H1 (cell line): ENCODE results near the gene STX8. TPM values are rescaled to one million over a fixed set of nuclear protein-coding genes. Genes with fewer than 3 reads are reported as not detected.

Source experiments
- ATF2 ChIP-seq: IDR thresholded peaks from 2 replicates; pipeline ENCODE4 v1.6.1; 2012; ENCODE audit warnings: low read length, inconsistent platforms
- GTF2F1 ChIP-seq: IDR thresholded peaks from 2 replicates; pipeline ENCODE4 v1.6.1; 2012; ENCODE audit warnings: low read depth, low read length, improper control_type of control experiment, borderline replicate concordance
- RBBP5 ChIP-seq: IDR thresholded peaks from 2 replicates; pipeline ENCODE4 v1.7.1; 2012; ENCODE audit warnings: low read depth, mild to moderate bottlenecking, inconsistent platforms, low read length, moderate library complexity, borderline replicate concordance
- RNF2 ChIP-seq: fragments of 200-900, 300-1000 bp; sonication (generic); IDR thresholded peaks from 2 replicates; pipeline ENCODE4 v1.7.1; 2016; ENCODE audit warnings: borderline replicate concordance, low read depth, mild to moderate bottlenecking, antibody characterized with exemption, low read length; ENCODE audit not compliant: poor library complexity, severe bottlenecking; ENCODE audit errors: missing control alignments
- RXRA ChIP-seq: IDR thresholded peaks from 2 replicates; pipeline ENCODE4 v1.6.1; 2011; ENCODE audit warnings: low read depth, mild to moderate bottlenecking, low read length, moderate library complexity; ENCODE audit not compliant: insufficient read depth
- SUZ12 ChIP-seq: fragments of 200-600 bp; sonication (generic); IDR thresholded peaks from 2 replicates; pipeline ENCODE4 v1.6.1; 2012; ENCODE audit warnings: mild to moderate bottlenecking, inconsistent platforms, low read length, moderate library complexity, mixed read lengths
- TCF12 ChIP-seq: IDR thresholded peaks from 2 replicates; pipeline ENCODE4 v1.6.1; 2011; ENCODE audit warnings: low read depth, mild to moderate bottlenecking, low read length
- polyA plus RNA-seq, 7 experiments: library from polyadenylated mRNA; depleted of rRNA in 3 of 7; stranded (reverse) in 5 of 7; unstranded in 2 of 7; fragments of >200 nt in 5 of 7; fragments of 200-250 nt in 2 of 7; gene quantifications; 1 replicate in 5 of 7; 2 replicates in 1 of 7; 4 replicates in 1 of 7; pipeline versions ENCODE4 v1.2.1 to v1.2.3, GENCODE V29; 2011 to 2013; ENCODE audit warnings: missing spikeins in 2 of 7, mixed read lengths in 2 of 7
- total RNA-seq: library from RNA; stranded (reverse); fragmentation: NEBNext Ultra II Directional; extraction: Animal tissue kit (Norgen Biotek cat#: 25700); gene quantifications from 2 replicates; pipeline ENCODE4 v1.2.1, GENCODE V29; 2021
- TF ChIP-seq, protein P1 (sequence below): fragments of 300-600 bp; sonication (generic); IDR thresholded peaks from 2 replicates; pipeline ENCODE4 v1.7.1; 2012; ENCODE audit warnings: low read length, moderate library complexity, mild to moderate bottlenecking, inconsistent platforms; ENCODE audit not compliant: insufficient replicate concordance

Gene STX8
- total and polyA plus RNA-seq, 2 of the 8 experiments (the other 6 are each of a cell fraction or from before 2014, with no cell fraction given) = 22.8 to 42.5 TPM

GRCh38 chr17:9346296-9346926 is 229.2 kb downstream of the STX8 start (continued):
- TF ChIP-seq, protein P1, sequence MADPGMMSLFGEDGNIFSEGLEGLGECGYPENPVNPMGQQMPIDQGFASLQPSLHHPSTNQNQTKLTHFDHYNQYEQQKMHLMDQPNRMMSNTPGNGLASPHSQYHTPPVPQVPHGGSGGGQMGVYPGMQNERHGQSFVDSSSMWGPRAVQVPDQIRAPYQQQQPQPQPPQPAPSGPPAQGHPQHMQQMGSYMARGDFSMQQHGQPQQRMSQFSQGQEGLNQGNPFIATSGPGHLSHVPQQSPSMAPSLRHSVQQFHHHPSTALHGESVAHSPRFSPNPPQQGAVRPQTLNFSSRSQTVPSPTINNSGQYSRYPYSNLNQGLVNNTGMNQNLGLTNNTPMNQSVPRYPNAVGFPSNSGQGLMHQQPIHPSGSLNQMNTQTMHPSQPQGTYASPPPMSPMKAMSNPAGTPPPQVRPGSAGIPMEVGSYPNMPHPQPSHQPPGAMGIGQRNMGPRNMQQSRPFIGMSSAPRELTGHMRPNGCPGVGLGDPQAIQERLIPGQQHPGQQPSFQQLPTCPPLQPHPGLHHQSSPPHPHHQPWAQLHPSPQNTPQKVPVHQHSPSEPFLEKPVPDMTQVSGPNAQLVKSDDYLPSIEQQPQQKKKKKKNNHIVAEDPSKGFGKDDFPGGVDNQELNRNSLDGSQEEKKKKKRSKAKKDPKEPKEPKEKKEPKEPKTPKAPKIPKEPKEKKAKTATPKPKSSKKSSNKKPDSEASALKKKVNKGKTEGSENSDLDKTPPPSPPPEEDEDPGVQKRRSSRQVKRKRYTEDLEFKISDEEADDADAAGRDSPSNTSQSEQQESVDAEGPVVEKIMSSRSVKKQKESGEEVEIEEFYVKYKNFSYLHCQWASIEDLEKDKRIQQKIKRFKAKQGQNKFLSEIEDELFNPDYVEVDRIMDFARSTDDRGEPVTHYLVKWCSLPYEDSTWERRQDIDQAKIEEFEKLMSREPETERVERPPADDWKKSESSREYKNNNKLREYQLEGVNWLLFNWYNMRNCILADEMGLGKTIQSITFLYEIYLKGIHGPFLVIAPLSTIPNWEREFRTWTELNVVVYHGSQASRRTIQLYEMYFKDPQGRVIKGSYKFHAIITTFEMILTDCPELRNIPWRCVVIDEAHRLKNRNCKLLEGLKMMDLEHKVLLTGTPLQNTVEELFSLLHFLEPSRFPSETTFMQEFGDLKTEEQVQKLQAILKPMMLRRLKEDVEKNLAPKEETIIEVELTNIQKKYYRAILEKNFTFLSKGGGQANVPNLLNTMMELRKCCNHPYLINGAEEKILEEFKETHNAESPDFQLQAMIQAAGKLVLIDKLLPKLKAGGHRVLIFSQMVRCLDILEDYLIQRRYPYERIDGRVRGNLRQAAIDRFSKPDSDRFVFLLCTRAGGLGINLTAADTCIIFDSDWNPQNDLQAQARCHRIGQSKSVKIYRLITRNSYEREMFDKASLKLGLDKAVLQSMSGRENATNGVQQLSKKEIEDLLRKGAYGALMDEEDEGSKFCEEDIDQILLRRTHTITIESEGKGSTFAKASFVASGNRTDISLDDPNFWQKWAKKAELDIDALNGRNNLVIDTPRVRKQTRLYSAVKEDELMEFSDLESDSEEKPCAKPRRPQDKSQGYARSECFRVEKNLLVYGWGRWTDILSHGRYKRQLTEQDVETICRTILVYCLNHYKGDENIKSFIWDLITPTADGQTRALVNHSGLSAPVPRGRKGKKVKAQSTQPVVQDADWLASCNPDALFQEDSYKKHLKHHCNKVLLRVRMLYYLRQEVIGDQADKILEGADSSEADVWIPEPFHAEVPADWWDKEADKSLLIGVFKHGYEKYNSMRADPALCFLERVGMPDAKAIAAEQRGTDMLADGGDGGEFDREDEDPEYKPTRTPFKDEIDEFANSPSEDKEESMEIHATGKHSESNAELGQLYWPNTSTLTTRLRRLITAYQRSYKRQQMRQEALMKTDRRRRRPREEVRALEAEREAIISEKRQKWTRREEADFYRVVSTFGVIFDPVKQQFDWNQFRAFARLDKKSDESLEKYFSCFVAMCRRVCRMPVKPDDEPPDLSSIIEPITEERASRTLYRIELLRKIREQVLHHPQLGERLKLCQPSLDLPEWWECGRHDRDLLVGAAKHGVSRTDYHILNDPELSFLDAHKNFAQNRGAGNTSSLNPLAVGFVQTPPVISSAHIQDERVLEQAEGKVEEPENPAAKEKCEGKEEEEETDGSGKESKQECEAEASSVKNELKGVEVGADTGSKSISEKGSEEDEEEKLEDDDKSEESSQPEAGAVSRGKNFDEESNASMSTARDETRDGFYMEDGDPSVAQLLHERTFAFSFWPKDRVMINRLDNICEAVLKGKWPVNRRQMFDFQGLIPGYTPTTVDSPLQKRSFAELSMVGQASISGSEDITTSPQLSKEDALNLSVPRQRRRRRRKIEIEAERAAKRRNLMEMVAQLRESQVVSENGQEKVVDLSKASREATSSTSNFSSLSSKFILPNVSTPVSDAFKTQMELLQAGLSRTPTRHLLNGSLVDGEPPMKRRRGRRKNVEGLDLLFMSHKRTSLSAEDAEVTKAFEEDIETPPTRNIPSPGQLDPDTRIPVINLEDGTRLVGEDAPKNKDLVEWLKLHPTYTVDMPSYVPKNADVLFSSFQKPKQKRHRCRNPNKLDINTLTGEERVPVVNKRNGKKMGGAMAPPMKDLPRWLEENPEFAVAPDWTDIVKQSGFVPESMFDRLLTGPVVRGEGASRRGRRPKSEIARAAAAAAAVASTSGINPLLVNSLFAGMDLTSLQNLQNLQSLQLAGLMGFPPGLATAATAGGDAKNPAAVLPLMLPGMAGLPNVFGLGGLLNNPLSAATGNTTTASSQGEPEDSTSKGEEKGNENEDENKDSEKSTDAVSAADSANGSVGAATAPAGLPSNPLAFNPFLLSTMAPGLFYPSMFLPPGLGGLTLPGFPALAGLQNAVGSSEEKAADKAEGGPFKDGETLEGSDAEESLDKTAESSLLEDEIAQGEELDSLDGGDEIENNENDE = no peak
- TF ChIP-seq TCF12 (no peak), RNF2 (no peak), RXRA (no peak), SUZ12 (no peak), RBBP5 (no peak), ATF2 (no peak), GTF2F1 (no peak)
